BJ (cell line): ENCODE measurements around the gene LRRC46. TPM values are rescaled to one million over a fixed set of nuclear protein-coding genes. Genes with fewer than 3 reads are reported as not detected.

Experiments
- CTCF ChIA-PET: fragments of 350-600 bp; formaldehyde crosslinking; extraction: SDS; loops from one replicate; lab custom pipeline; 2021; ENCODE audit warnings: antibody characterized with exemption, inconsistent platforms; lab: Yijun Ruan, JAX
- POLR2A ChIA-PET: fragments of 300-600 bp; sonication (Branson Sonifier 250); formaldehyde crosslinking; extraction: SDS; loops from one replicate; lab custom pipeline; 2021; ENCODE audit warnings: antibody characterized with exemption; lab: Charles Lee
- DNase-seq: peaks from one replicate; pipeline ENCODE4 v3.0.0-alpha.2; 2011; ENCODE audit warnings: low read depth
- H3K27me3 ChIP-seq: 2 replicates; pipeline ENCODE4 v1.6.0; 2011; ENCODE audit warnings: low read length; ENCODE audit not compliant: control insufficient read depth, insufficient read depth
- H3K36me3 ChIP-seq: 2 replicates; pipeline ENCODE4 v1.5.1; 2011; ENCODE audit warnings: low read length; ENCODE audit not compliant: control insufficient read depth, insufficient read depth
- H3K4me3 ChIP-seq: 2 replicates; pipeline ENCODE4 v1.5.1; 2011; ENCODE audit warnings: low read depth, mild to moderate bottlenecking, control low read depth, low read length
- polyA plus RNA-seq: library from polyadenylated mRNA; depleted of rRNA; stranded (reverse); fragments of >200 nt; gene quantifications from 2 replicates; pipeline ENCODE4 v1.2.3, GENCODE V29; 2011
- TF ChIP-seq, protein P1 (sequence below): IDR thresholded peaks from 2 replicates; pipeline ENCODE4 v1.5.1; 2011; ENCODE audit warnings: low read depth, mild to moderate bottlenecking, control low read depth, inconsistent platforms, low read length, moderate library complexity; ENCODE audit not compliant: insufficient read depth

LRRC46 gene
- polyA plus RNA-seq, 1 experiment, result 0.58 TPM

DNA sequence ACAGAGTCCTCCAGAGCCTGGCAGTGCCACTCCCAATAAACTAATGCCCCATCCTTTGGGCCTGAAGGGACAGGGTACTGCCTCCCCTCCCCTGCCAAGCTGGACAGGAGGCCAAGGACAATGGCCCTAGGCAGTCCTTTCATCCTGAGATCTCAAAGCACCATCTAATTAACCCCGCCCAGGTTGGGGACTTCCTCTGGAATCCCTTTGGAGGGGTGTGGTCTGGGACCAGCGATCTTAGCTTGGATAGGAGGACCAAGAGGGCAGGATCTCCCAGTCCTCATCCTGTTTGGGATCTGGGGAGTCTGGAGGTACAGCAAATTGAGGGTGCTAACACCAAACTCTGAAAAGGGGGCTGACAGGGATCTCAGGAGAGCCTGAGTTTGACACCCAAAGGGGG is 37.6 kb downstream of the LRRC46 start:
- TF ChIP-seq, protein P1, sequence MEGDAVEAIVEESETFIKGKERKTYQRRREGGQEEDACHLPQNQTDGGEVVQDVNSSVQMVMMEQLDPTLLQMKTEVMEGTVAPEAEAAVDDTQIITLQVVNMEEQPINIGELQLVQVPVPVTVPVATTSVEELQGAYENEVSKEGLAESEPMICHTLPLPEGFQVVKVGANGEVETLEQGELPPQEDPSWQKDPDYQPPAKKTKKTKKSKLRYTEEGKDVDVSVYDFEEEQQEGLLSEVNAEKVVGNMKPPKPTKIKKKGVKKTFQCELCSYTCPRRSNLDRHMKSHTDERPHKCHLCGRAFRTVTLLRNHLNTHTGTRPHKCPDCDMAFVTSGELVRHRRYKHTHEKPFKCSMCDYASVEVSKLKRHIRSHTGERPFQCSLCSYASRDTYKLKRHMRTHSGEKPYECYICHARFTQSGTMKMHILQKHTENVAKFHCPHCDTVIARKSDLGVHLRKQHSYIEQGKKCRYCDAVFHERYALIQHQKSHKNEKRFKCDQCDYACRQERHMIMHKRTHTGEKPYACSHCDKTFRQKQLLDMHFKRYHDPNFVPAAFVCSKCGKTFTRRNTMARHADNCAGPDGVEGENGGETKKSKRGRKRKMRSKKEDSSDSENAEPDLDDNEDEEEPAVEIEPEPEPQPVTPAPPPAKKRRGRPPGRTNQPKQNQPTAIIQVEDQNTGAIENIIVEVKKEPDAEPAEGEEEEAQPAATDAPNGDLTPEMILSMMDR, result no peak
- no peak overlapping the region for H3K4me3 ChIP-seq
- no peak for DNase-seq
- CTCF ChIA-PET, result interaction anchor here (1.2 to 2.1 kb wide), 2 partner anchors 21 to 26 kb away, joined by 3 to 6 read pairs; no protein-coding TSS in a partner anchor
- H3K36me3 ChIP-seq, result no peaks in the 10 kb centered on the region
- POLR2A ChIA-PET, result no interaction called here
- peaks cover 14% of the 10 kb centered on the region for H3K27me3 ChIP-seq

DNA sequence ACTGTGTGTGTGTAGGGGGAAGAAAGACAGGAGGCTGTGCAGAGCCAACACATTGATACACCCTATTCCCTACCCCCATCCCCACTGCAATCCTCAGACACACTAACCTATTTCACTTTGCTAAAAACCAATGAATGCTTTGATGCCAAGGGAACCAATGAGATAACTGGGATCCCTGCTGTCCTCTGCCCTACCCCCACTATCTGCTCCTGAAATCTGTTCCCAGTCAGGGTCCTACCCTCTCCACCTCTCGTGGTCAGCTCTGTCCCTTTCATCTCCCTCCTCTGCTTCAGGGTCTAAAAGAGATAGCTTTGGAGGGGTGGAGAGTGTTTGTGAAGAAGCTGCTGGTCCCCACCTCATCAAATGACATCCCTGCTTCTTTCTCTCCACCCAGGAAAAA is 38.6 kb downstream of the LRRC46 start:
- H3K27me3 ChIP-seq, result peaks cover 14% of the 10 kb centered on the region
- no peak overlapping the region for H3K4me3 ChIP-seq
- CTCF ChIA-PET, result interaction anchor here (0.5 to 1.7 kb wide), 4 partner anchors 9 to 29 kb away, joined by 3 to 6 read pairs (median 4); partner anchors contain the start of gene SCRN2
- DNase-seq, result no peak
- POLR2A ChIA-PET, result no interaction called here
- H3K36me3 ChIP-seq, result no peaks in the 10 kb centered on the region
- TF ChIP-seq, protein P1, result no peak

DNA sequence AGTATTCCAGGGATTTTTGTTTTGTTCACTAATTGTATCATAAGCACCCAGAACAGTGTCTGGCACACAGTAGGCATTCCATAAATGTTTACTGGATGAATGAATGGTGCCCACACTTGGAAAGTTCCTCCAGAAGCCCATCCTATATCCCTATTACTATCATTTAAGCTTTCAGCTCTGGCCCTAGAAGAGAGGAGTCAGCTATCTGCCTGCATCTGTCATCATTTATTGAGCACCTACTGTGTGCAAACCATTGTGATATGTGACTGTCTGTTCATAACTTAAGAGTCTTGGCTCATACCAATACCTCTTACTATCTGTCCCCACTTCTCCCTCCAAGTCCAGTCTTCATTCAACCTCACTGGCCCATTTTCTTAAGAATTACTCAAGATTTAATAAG is 39.6 kb downstream of the LRRC46 start:
- no peak for DNase-seq
- ChIA-PET CTCF (interaction anchor here (1.2 to 1.7 kb wide), 2 partner anchors 18 to 30 kb away, joined by 5 to 6 read pairs; partner anchors contain the start of gene SCRN2), POLR2A (no interaction called here)
- no peak overlapping the region for H3K4me3 ChIP-seq
- TF ChIP-seq, protein P1, result no peak
- H3K36me3 ChIP-seq, result no peaks in the 10 kb centered on the region
- peaks cover 14% of the 10 kb centered on the region for H3K27me3 ChIP-seq

DNA sequence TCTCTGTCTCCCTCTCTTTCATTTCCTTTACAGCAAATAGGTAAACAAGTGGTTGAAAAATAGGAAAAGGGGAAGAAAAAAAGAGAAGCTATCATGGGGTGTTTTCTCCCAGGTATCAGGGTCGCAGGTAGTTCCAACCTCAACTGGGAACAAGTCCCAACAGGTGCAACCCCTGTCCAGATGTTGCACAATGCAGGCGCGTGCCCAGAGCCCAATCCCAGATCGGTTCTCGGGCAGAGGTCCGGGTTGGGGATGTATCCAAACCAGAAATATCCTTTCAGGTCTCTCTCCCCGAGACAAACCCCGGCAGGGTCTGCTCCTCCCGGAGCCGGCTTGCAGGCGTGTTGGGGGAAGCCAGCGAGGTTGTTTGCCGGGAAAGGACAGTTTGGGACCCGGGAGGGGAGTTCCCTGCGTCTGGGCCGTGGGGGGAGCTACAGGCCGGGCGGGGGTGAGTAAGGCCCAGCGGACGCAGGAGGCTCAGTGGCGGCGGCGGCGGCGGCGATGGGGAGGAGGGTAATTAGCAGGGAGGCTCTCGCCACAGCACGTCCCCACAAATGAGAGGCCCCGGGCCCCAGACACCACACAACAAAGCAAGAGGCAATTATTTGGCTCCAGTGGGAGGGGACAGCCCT is 40.7 kb downstream of the LRRC46 start:
- no peaks in the 10 kb centered on the region for H3K36me3 ChIP-seq
- TF ChIP-seq, protein P1, result no peak
- ChIA-PET POLR2A (no interaction called here), CTCF (interaction anchor here (1.0 to 2.1 kb wide), 4 partner anchors 10 to 31 kb away, joined by 3 to 4 read pairs (median 4); partner anchors contain the start of gene SCRN2)
- no peak for DNase-seq
- H3K27me3 ChIP-seq, result peaks cover 14% of the 10 kb centered on the region
- no peak overlapping the region for H3K4me3 ChIP-seq

DNA sequence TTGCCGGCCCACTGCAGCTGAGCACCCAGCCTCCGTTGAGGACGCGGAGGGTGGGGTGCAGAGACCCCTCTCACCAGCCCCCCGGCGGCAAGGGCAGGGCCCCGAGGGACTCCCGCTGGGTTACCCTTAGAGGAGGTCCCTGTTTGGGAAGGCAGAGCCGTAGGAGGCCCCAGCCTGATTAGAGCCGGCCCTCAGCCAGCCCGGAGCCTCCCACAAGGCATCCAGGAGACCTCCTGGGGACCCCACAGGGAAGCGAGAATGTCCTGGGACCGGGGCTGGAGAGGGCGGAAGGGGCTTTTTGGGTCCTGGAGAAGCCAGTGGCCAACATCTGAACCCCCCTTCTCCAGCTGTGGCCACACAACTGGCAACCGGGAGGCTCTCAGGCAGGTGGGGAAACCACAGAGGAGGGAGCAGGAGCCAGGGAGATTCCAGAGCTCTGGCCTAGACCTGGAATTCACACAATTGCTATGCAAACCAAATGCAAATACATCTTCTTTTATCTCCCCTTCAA is 41.2 kb downstream of the LRRC46 start:
- TF ChIP-seq, protein P1, result no peak
- no peaks in the 10 kb centered on the region for H3K36me3 ChIP-seq
- CTCF ChIA-PET, result interaction anchor here (1.1 to 2.1 kb wide), 3 partner anchors 9 to 32 kb away, joined by 3 to 4 read pairs (median 4); partner anchors contain the start of gene SCRN2
- no peak for DNase-seq
- no peak overlapping the region for H3K4me3 ChIP-seq
- H3K27me3 ChIP-seq, result peaks cover 14% of the 10 kb centered on the region
- POLR2A ChIA-PET, result no interaction called here
